ENCODE data around the gene ZBTB7C.
"Not testable (repeated sequence)": the region's sequence is repeated elsewhere in the genome, so short reads cannot be mapped to it uniquely, and the experiment has no call there.

ZBTB7C gene

GRCh38 chr18:48296581-48296980 is 112.6 kb downstream of the ZBTB7C start:
- no peak for DNase-seq (ENCODE audit: low read depth in 2 of 2)

GRCh38 chr18:48295586-48296311 is 113.4 kb downstream of the ZBTB7C start:
- no peak for DNase-seq (ENCODE audit: low read depth in 2 of 2)

DNA sequence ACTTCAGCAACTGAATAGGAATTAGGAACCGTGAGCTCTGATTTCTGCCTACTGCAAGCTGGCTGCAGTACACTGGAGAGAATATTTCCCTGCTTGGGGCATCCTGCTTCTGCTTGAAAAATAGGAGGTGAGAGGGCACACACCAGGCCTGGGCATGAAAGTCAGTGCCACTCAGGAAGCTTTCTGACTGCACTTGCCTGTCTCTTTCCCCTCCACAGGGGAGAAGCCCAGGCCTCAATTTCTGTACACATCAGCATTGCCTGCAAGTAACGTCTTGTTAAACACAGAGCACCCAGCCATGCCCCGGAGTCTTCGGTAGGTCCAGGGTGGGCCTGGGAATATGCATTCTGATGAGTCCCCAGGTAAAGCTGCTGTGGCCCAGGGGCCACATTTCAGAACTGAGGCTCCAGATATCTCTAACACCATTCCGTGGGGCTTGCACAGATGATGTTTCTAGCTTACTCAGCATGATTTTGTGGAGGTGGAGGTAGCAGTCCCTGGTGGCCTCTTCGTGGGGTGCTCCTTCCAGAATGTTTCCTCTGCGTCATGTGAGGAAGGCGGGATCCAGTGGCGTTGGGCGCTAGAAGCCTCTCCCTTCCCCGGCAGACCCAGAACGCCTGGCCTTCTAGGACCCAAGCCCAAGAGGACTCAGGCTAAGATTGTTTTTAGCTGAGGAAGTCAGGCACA is 114.1 kb downstream of the ZBTB7C start:
- no peak for DNase-seq (ENCODE audit: low read depth in 2 of 2)

DNA sequence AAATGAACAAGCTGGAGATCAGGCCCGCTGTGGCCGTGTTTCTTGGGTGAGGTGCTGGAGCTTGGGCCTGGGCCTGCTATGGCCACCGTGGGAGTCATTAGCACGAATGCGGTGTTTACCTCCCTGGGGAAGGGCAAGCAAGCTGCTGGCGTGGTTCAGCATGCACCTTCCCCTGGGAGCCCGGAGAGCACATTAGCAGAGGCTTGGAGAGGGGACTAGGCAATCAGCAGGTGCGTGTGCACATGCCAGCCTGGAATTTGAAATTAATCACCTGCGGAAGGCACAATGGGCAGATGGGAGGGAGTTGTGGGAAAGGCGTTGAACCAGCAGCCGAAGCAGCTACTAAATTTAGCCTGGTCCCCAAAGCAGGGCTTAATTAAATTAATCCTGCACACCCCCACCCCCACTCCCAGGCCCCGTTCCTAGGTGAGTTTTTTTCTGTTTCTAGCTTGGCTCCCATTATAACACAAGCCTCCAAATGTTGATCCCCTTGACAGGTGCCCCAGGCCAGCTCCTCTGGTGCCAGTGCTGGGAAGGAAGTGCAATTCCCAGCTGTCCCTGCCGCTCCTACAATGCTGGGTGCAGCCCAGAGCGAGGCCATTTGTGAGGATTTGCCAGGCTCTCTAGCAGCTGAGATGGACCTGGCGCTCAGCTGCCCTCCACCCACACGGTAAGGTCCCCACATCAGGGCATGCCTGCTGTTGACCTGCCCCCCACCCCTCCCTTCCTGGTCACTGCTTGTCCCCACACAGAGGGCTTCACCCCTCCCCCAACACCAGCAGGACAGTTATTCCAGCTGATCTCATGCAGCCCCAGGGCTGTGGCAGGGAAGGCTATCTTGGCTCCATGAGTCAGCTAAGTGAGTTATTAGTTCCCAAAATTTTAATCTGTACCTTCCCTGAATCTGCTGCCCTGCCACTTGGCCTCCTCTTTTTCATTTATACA is 115.0 kb downstream of the ZBTB7C start:
- no peak for DNase-seq (ENCODE audit: low read depth in 2 of 2)

DNA sequence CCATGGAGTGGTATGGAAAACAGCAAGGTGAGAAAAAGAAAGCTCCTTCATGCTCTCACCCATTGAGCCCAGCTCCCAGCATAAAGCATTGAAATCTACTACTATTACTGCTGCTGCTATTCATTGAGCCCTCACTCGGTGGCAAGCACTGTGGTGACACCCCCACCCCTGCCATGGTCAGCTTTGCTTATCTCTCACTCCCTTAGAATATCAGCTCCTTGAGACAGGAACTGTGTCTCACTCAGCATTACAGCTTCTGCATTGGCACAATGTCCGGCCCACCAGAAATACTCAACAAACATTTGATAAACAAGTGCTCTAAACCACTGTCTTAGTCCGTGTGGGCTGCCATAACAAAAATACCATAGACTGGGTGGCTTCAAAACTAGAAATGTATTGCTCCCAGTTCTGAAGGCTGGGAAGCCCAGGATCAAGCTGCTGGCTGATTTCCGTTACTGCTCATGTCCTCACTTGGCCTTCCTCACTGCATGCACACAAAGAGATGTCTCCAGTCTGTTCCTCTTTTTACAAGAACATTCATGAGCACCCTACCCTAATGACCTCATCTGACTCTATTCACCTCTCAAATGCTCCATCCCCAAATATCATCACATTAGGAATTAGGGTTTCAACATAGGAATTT is 116.3 kb downstream of the ZBTB7C start:
- no peak for DNase-seq (ENCODE audit: low read depth in 2 of 2)

GRCh38 chr18:48292229-48292628 is 117.0 kb downstream of the ZBTB7C start:
- DNase-seq (ENCODE audit: low read depth in 2 of 2), result no peak

- no peak for DNase-seq (ENCODE audit: low read depth in 2 of 2)
Measured at GRCh38 chr18:48290162-48290926, 118.8 kb downstream of the ZBTB7C start.

DNA sequence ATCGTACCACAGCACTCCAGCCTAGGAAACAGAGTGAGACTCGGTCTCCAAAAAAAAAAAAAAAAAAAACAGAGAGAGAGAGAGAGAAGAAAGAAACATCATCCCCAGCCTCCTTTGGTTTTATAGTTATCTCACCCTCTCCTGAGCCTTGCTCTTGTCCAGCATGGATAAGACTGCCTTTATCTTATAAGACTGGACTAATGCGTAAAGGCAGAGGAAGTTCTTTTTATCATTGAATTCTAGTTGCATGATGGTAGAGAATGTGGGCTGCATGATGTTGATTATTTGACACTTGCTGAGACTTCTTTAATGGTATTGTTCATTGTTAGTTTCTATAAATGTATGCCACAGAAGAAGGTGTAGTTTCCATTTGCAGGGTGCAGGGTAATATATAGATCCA is 124.4 kb downstream of the ZBTB7C start:
- DNase-seq (ENCODE audit: low read depth in 2 of 2), result no peak

- DNase-seq (ENCODE audit: low read depth in 2 of 2), result not testable (repeated sequence)
Measured at GRCh38 chr18:48284011-48284410, 125.2 kb downstream of the ZBTB7C start.

GRCh38 chr18:48281460-48281859 is 127.7 kb downstream of the ZBTB7C start:
- DNase-seq (ENCODE audit: low read depth in 2 of 2), result not testable (repeated sequence)

GRCh38 chr18:48279312-48279711 is 129.9 kb downstream of the ZBTB7C start:
- DNase-seq (ENCODE audit: low read depth in 2 of 2), result no peak

- DNase-seq (ENCODE audit: low read depth in 2 of 2), result no peak
Measured at GRCh38 chr18:48278081-48278480, 131.1 kb downstream of the ZBTB7C start.

DNA sequence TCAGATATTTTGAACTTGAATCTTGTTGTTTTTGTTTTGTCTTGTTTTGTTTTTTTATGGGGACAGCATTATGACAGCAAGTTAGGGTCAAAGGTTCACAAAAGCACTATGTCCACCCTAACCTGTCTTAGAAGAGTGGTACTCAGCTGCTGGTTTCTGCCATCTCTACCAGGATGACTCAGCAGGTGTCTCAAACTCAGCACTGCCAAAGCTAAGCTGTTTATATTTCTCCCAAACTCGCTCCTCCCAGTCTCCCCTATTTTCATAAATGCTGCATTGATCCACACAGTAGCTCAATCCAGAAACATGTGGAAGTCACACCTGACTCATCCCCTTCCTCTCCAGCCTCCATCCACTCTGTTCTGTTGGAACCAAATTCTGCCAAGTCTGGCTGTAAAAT is 134.9 kb downstream of the ZBTB7C start:
- no peak for DNase-seq (ENCODE audit: low read depth in 2 of 2)

DNA sequence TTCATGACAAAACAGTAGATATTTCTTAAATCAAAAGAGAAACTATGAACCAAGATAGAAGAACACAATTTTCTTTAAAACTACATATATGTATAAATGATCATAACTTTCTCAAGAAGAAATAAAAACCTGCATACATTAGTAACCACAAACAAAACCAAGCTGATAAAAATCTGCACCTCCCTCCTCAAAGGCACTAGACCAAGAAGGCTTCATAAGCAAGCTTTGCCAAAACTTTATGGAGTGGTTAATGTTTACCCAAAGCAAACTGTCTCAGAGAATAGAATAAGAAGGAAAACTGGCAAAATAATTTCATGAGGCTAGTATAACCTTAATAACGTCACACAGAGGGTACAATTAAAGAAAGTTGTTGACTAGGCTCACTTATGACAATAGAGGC is 138.3 kb downstream of the ZBTB7C start:
- DNase-seq (ENCODE audit: low read depth in 2 of 2), result no peak

- DNase-seq (ENCODE audit: low read depth in 2 of 2), result no peak
Measured at GRCh38 chr18:48265328-48265727, 143.9 kb downstream of the ZBTB7C start.

DNA sequence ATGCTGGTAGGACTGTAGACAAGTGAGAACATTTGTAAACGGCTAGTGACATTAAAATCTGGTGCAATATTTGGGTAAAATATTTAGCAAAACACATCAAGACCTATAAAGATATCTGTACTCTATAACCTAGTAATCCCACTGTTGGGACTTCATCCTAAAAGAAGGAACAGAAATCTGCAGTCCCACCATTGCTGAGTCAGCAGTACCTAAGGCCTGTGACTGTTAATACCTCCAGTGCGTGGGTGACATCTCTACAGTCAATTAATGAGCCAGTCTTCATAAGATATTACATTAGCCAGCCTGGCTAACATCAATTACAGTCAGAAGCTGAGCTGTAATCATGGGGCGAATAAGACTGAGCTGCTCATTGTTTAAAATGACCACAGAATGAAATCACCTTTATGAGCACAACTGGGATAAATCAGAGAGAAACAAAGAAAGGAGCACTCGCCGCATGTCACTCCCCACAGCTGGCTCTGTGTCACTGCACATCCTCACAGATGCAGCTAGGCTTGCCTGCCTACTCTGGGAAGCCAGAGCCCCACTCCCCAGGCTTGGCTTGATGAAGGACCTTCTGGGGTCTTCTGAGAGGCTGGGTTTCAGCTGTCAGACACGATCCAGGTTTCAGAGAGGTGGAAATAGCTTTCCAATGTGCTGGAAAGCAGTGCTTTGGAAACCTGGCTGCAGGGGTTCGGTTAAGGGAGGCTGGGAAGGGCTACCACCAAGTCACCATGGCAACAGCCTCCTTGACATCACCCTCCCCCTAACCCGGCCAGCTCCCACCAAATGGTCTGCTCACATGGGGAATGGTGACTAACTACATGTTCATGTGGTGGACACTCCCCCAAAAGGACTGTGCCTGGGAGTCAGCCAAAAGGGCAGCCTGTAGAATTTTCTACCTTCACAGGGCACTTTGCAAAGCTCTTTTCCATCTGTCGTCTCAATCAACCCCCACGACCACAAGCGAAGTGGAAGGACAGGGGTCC is 145.0 kb downstream of the ZBTB7C start:
- DNase-seq (ENCODE audit: low read depth in 2 of 2), result no peak

GRCh38 chr18:48263192-48263853 is 145.9 kb downstream of the ZBTB7C start:
- DNase-seq (ENCODE audit: low read depth in 2 of 2), result no peak

DNA sequence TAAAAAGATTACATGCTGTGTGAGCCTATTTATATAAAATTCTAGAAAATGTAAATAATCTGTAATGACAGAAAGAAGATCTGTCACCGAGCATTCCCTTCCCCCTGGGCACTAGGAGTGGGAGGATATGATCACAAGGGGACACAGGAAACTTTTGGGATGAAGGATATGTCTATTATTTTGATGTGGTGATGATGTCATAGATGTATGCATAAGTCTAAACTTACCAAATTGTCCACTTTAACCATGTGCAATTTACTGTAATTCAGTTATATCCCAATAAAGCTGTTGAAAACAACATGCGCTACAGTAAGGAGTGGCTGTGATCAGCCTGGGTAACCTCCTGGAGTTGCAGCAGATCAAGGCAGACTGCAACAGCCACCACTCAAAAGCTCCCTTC is 148.9 kb downstream of the ZBTB7C start:
- DNase-seq (ENCODE audit: low read depth in 2 of 2), result no peak

DNA sequence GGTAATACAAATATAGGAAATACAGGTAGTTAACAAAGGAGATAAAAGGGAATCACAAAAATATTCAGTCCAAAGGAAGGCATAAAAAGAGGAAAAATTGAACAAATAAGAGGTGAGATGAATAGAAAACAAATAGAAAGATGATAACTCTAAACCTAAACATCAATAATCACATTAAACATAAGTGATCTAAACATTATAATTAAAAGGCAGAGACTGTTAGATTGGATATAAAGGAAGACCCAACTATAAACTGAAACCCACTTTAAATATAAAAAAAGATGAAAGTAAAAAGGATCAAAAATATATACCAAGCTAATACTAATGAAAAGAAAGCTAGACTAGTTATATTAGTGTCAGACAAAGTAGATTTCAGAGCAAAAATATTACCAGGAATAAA is 152.3 kb downstream of the ZBTB7C start:
- DNase-seq (ENCODE audit: low read depth in 2 of 2), result no peak

All from stimulated activated CD8-positive, alpha-beta memory T cell treated with anti-CD3 and anti-CD28 coated beads, Interleukin-7, amount 100 ng/mL, for 1 hour (primary cell).